Astrocyte (in vitro differentiated cells and primary cell): ENCODE measurements around the gene TBCB.

Experiments used
- CTCF ChIP-seq: IDR thresholded peaks from 2 replicates; pipeline ENCODE4 v1.5.1; 2011; ENCODE audit warnings: low read depth, mild to moderate bottlenecking, inconsistent platforms, low read length, moderate library complexity; ENCODE audit not compliant: insufficient read depth
- EZH2 ChIP-seq: IDR thresholded peaks from 2 replicates; pipeline ENCODE4 v1.6.1; 2012; ENCODE audit warnings: mild to moderate bottlenecking, low read length, inconsistent platforms; ENCODE audit not compliant: insufficient read depth

- TF ChIP-seq CTCF (no peak), EZH2 (no peak)
Measured at GRCh38 chr19:36099166-36099785, 16.0 kb upstream of the TBCB start.
